HG03469 (cell line): Measurements from ENCODE around the gene KCNG2.

ENCODE experiments used
- ATAC-seq: cut with Tn5 transposase; IDR thresholded peaks from one replicate; pipeline ENCODE4 v1.9.1; 2021; ENCODE audit warnings: mild to moderate bottlenecking, moderate library complexity, moderate number of reproducible peaks; ENCODE audit not compliant: unreplicated experiment

The KCNG2 gene

DNA sequence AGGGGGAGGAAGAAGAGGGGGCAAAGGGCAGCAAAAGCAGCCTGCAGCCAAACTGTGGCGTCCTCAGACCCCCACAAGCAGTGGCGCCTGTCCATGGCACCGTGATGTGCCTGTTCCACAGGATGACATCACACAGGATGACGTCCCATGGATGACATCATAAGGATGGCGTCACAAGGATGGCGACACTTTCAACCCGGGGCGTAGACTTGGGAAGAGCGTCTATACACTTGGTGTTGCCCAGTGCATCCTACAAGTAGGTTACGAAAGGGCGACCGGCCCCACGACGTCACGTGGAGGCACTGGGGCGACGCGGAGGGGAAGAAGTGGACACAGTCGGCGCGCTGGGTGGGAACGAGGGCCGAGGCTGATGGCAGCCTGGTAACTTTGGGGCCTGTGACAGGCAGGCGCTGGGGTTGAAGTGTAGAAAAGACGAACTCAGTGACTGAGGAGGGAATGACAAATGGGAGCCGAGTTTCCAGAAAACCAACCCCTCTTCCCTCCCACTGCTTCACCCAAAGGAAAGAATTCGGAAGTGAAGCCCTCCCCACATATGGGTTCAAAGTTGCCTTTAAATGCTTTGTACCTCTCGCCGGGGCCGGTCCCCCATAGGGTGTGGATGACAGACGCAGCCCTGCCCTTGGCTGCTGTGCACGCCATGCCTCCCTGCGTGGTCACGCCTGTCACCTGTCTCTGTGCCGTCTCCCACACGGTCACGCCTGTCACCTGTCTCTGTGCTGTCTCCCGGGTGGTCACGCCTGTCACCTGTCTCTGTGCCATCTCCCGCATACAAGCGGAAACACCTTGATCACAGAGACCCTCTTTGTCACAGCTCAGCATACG lies 13.4 kb upstream of the KCNG2 start:
- ATAC-seq, result no peak

DNA sequence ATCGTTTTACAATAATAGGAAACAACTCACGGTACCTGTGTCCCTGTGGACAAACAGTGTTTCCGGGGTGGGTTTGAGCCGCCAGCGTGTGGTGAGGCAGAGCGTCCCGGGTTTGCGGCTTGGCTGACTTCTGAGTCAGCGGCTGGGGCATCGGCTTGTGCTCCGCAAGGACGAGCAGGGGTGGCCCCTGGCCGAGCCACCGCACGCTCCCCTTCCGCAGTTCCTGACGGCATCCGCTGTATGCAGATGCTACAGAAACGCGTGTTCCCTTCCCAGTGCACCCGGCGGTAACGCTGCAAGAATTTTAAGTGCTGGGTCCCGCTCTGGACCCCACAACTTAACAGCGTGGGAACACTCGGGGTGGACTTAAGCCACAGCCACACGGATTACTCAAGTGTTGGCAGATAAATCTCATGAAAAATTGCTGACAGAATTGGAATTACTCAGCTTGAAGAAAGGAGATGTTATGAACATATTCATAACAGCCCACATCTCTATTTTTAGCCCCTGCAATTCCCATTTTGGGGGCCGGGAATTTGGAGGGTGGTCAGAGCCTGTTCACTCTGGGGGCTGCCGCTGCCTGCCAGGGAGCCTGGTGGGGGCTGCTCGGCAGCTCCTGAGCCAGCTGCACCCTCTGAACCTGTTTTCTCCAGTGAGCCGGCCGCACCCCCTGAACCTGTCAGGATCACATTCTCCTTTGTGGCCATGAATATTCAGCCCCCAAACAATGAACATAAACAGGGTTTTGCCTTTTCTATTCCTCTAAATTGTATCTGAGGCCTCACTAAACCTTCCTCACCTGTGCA lies 12.6 kb upstream of the KCNG2 start:
- no peak for ATAC-seq

DNA sequence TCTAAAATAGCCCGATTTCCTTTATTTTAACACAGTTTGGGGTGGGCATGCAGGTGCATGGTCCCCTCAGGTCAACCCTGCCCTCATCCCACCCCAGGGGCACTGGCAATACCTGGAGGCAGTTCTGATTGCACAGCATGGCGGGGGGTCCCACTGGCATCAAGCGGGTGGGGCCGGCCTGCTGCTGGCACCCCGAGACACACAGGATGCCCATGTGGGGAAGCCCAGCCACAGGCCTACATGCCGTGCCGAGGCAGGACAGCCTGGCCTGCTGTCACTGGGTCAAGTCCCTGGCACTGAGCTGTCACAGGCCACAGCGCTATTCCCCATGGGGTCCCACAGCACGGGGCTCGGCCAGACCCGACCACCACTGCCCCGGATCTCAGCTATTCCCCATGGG lies 11.9 kb upstream of the KCNG2 start:
- no peak for ATAC-seq

DNA sequence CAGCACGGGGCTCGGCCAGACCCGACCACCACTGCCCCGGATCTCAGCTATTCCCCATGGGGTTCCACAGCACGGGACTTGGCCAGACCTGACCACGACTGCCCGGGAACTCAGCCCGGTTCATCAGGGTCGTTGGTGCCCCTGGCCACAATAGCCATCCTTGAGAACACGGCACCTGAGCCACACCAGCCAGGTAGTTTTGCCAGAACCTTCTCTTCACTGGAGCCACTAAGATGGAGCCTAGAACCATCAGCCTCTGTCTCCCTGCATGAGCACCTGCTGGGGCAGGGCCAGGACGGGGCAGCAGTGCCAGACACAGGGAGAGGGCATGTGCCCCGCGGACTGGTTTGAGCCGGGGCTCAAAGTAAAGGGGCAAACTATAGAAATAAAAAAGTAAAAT lies 11.4 kb upstream of the KCNG2 start:
- no peak for ATAC-seq

DNA sequence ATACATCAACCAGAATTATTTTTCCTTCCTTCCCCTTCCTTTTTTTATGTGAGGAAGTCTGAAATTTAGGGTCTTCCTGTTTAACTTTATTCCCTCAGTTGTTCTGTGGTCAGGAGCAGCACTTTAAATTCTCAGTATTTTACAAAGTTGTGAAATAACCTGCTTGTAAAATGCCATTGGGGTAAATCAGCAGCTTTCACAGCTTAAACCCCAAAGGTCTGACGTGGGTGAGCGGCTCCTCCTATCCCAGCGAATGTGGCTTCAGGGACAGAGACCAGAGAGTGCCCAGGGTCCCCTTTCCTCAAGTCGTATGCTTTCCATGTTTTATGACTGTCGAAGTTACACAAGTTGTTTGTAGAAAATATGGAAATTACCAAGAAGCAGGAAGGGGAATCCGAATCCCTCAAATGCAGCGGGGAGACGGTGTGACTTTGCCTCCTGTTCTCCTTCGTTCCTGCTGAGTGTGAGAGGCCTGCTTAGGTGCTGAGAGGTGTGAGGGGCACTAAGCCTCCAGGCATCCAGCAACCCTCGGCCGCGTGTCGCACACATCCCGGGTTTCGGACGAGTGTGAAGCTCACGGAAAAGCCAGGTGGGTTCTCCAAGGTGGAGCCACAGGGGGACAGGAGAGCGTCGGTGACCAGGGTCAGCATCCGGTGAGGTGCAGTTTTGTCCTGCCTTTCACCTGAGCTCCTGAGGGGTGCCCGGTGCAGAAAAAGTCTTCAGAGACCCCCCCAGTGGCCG lies 10.8 kb upstream of the KCNG2 start:
- no peak for ATAC-seq

DNA sequence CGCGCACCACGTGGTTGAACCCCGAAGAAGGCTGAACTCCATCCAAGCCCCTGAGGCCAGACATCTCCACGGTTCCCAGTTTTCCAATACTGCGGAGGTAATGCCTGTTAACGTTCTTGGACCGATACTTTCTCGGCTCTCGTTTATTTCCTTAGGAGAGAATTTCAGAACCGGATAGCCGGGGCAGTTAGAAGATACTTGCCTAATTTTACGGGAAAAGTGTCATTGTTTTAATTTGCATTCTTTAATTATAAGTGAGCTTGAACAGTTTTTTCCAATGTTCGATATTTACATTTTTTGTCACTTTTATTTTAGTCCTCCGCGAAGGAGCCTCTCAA lies 10.2 kb upstream of the KCNG2 start:
- no peak for ATAC-seq

DNA sequence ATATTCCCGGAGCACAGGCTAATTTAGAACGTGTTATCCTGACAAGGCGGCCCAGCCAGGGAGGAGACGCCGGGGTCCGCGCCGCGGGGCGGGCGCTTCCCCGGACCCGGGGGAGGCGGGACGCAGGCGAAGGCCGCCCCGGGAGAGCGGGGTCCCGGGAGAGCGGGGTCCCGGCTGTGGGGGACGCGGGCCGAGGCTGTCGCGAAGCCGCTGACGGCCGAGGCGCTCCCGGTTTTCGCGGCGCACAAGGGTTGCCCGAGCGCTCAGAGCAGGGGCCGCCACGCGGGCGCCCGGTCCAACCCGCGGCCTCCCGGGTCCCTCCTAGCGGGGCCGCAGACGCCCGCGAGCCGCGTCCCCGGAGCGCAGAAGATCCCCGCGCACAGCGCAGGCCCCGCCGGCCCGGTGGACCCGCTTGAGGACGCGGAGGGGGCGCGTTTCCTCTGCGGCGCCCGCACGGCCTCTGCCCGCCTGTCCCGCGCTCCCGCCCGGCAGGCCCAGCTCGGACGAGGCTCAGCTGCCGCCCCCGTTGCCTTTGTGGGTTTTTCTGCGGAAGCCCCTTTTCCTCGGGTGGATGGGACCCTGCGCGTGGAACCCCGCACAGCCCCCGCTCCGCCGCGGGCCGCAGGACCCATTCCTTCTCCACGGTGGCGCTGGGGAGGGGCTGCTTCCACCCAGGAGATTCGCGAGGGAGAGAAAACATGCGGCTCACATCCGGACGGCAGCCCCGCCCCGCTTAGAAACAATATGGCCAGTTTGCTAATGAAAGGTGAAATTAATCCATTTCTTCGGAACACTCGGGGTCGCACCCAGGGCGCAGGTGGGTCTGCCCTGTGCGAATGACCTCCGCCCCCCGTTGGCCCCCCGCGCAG lies 9.6 kb upstream of the KCNG2 start:
- no peak for ATAC-seq

DNA sequence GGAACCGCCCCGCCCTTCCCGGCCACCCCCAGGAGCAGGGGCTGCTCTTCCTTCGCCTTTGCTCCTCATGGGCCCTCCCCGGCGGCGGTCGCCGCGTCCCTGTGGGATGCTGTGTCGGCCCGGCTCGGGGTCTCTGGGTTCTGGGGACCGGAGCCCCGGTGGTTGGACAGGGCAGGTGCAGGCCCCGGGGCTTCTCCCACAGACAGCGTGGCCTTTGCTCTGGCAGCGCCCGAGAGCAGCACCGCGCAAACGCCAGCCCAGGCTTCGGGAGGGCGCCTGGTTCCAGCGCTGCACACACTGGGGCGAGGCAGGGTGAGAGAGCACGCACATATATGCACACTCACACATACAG lies 9.0 kb upstream of the KCNG2 start:
- ATAC-seq, result no peak

DNA sequence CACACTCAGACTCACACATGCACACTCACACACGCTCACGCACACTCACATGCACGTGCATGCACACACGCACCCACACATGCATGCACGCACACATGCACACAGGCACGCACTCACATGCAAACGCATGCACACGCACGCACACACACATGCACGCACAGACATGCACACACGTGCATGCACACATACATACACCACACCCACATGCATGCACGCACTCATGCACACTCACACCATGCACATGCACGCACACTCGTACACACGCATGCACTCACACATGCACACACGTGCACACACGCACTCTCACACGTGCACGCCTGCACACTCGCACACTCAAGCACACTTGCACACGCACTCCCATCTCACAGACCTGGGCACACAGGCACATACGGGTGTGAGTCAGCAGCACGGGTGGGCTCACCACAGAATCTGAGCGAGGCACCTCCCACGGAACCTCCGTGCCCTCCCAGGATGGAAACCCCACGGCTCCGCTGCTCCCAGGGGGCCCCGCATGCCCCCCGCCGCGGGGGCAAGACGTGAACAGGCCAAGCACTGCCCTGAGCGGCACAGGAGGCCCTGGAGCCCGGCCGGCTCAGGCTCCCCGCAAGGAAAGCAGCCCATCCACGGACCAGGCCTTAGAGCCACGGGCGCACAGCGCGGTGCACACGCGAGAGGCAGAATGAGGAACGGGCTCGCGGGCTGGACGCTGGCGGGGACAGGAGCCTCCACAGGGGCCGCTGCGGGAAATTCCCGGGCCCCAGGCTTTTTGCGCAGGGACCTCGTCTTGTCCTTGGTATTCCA lies 8.4 kb upstream of the KCNG2 start:
- no peak for ATAC-seq

DNA sequence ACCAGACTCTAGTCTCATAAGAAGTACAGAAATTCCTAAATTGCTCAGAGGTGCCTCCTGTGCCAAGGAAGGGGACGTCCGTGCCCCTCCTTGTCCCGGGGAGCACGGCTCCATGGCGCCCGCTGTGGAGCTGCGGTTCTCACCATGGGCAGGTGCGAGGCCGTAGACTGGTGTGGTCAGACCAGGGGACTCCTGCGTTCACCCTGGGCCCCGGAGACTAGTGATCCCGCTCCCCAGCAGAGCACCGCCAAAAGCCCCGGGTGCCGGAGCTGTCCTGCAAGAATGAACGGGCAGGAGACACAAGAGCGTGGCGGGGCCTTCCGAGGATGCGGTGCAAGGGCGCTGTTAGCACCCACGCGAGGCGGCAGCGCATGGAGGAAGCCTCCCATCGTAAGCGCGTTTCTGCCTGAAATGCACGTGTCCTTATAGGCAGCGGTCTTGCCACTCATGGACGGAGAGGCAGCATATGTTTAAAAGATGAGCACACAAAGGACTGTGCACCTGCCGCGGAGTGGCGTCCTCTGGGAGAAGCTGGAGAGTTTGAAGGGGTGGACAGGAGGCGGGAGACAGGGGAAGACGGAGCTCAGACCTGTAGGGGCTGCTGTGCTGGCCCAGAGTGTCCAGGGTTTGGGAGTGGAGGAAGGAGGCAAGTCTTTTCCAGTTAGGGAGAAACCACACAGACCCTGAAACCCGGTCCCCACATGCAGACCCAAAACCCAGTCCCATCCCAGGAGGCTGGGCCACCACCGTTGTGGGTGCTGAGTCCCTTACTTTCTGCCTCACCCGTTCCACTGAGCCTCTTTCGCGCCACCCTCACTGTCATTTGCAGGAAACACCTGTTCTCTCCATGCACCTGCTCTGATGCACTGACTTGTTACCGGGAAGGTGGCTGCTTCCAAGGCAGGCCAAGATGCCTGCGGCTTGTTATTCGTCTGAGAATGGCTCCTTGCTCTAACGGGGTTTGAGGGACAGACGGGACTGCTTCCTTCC lies 7.5 kb upstream of the KCNG2 start:
- no peak for ATAC-seq

DNA sequence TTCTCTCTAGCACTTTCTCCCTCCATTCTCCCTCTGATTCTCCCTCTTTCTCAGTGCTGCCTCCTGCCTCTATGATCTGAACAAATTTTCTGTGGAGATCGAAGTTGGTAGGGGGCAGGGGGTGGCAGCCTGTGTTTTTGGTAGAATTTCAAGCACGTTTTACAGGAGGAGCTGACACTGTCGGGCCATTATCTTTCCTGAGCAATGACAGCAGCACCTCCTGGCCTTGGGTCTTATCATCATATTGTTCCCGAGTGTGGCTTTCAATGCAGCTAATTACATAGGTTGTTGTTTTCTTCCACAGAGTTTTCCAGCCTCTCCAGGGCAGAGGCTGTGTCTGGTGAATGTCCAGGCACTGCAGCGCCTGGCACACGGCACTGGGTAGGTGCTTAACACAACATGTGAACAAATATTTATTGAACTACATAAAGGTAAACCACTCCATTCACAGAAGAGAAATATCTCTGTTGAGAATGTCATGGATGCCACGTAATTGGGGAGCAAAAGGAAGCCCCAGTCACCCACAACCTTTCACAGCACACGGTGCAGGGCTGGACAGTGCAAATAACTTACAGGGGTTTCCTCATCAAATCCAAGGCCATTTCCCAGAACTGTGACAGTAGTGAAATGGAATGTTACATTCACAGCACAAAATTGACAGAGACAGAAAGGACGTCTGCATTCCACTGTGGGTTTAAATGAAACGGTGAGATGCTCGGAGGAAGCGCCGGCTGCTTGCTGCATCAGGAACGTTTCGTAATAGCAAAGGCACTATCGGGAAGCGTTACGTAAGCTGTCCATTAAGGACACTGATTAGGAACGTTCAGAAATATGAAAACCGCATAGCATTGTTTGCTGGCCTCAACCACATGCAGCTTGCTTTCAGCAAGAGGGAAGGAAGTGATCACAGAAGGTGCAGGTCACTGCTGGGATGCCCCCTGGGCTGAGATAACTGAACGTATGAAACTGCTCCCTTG lies 6.5 kb upstream of the KCNG2 start:
- no peak for ATAC-seq

DNA sequence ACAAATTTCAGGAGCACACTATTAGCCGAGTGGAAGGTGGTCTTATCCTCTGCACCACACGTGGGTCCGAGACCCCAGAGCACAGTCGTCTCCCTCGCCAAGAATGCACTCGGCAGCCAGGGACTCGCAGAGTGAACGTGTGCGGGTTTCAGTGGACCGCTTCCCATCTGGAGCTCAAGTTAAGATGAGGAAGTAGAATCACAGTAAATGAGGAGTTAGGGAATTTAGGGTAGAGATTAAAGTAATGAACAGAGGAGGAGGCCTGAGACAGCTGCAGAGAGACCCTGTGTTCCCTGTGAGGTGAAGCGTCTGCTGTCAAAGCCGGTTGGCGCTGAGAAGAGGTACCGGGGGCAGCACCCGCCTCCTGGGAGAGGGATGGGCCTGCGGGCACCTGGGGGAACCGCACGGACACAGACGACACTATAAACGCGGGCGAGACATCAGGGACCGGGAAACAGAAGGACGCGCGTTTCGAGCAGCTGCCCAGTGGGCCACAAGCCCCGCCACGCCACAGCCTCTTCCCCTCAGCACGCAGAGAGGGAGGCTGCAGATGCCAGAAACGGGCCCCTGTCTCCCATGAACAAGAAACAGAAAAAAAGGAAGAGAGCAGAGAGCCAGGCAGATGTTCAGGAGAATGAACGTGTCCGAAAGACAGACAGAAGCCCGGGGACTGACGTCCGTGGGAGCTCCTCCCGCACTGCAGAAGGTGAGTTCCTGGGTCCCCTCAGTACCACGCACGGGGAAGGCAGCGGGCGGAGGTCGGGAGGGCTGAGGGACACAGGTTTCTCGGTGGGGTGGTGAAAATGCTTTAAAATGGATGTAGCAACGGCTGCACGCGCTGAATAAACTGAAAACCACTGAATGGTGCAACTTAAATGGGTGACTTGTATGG lies 5.4 kb upstream of the KCNG2 start:
- no peak for ATAC-seq

DNA sequence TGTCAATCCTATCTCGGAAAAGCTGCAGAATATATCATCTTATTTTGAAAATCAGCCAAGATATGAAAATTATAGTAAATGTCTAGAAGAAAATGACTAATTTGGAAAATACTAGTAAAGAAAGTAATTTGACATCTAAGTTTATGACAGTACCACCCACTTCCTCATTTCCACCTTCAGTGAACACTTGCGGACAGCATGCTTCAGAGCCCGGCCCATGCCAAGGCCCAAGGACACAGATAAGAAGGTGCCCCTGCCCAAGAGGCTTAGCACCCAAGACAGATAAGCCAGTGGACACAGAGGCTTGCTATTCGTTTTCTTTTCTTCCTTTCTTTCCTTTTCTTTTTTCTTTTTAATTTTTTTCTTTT lies 4.8 kb upstream of the KCNG2 start:
- ATAC-seq, result no peak

DNA sequence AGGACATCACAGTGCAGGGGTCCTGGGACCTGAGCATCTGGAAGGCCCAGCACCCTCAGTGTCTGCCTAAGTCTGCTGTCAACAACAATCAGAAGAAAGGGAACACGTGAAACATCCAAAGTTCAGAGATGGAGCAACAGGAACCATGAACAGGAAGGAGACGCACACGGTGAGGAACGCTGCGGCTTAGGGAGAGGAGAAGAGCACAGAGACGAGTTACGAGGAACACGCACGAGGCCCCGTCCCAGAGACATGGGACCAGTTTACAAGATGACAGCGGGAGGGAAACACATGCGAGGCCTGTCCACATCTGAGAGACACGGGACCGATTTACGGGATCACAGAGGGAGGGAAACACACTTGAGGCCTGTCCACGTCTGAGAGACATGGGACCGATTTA lies 2.9 kb upstream of the KCNG2 start:
- no peak for ATAC-seq

DNA sequence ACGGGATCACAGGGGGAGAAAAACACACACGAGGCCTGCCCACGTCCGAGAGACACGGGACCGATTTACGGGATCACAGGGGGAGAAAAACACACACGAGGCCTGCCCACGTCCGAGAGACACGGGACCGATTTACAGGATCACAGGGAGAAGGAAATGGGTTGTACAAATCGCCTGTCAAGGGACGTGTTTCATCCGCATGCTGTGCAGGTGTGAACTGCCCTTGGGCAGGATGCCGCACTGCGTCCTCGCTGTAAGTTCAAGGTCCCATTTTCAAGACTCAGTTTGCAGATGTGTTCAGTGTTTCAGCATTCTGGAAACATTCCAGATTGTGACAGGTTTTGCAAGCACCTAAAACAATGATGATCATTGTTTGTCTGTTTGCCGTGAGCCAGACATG lies 2.3 kb upstream of the KCNG2 start:
- ATAC-seq, result no peak

DNA sequence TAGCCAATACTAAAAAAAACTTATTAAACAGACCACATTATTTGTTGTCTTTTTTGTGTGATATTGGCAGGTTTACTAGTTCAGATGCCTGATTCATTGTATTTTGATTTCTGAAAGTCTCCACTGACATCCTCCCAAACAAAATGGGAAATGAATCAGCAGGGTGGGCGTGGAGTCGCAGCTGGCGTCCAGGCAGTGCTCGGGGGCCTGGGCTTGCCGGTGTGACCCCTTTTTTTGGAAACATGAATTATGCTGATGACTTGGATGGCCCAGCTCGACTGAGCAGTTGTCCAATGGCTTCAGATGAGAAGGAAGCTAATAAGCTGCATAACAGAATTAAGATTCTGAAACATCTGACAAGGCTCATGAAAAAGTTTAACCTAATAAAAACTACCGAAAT lies 1.7 kb upstream of the KCNG2 start:
- ATAC-seq, result no peak
